ENCODE results near the gene ARRB1. TPM values are rescaled to one million over a fixed set of nuclear protein-coding genes. Genes with fewer than 3 reads are reported as not detected.

Gene ARRB1
- total and polyA plus RNA-seq, 9 of the 15 experiments (the other 6 are each of a cell fraction or from before 2014, with no cell fraction given) = 6.6 to 45.4 (median 28.5) TPM

GRCh38 chr11:75351791-75352587, 528 bp upstream of the ARRB1 start (continued):
- TF ChIP-seq NRF1 (conservative IDR thresholded peaks at IDR 0.05 in 1 of 2, IDR thresholded peaks at IDR 0.05 in 1 of 2) (peak; percentile 84 to 87), THRB (CRISPR knock-in tag; conservative IDR thresholded peaks at IDR 0.05) (peak; percentile 50; the same call in 1 of the 2 replicates), SMARCA5 (IDR thresholded peaks at IDR 0.05) (peak; percentile 89), ZNF174 (CRISPR knock-in tag; IDR thresholded peaks at IDR 0.05) (no peak), RHOXF2B (CRISPR knock-in tag; conservative IDR thresholded peaks at IDR 0.05) (0 out of 2 replicates have a peak, but pooled peaks have one; percentile 46), HCFC1 (IDR thresholded peaks at IDR 0.05; ENCODE audit: low read depth, low read length) (peak; percentile 9; the same call in 1 of the 2 replicates), FOXM1 (IDR thresholded peaks at IDR 0.05; ENCODE audit: low read depth) (0 out of 2 replicates have a peak, but pooled peaks have one; percentile 12), FOXM1 (CRISPR knock-in tag; IDR thresholded peaks at IDR 0.05; ENCODE audit: low read depth) (0 out of 2 replicates have a peak, but pooled peaks have one; percentile 74), HDAC1 (IDR thresholded peaks at IDR 0.05) (peak in 1 of 2 experiments; percentile 97; a peak in 2 of 4 replicates), ZFX (CRISPR knock-in tag; IDR thresholded peaks at IDR 0.05) (peak; percentile 87), FOSL1 (tag; conservative IDR thresholded peaks at IDR 0.05) (peak; percentile 40), ZNF232 (CRISPR knock-in tag; IDR thresholded peaks at IDR 0.05) (no peak), ZBTB40 (IDR thresholded peaks at IDR 0.05) (peak; percentile 46), ZBTB40 (CRISPR knock-in tag; IDR thresholded peaks at IDR 0.05) (no peak), ZNF24 (IDR thresholded peaks at IDR 0.05) (no peak), TARDBP (IDR thresholded peaks at IDR 0.05) (peak; percentile 67), CBX3 (IDR thresholded peaks at IDR 0.05; ENCODE audit: borderline replicate concordance in 1 of 2, low read length in 2 of 2) (peak in 1 of 2 experiments; percentile 11; a peak in 1 of 3 replicates), POLR2G (IDR thresholded peaks at IDR 0.05; ENCODE audit: low read depth, low read length) (peak; percentile 82), MIER1 (IDR thresholded peaks at IDR 0.05; ENCODE audit: low read depth) (0 out of 2 replicates have a peak, but pooled peaks have one; percentile 14), NR3C1 (CRISPR knock-in tag; IDR thresholded peaks at IDR 0.05) (peak; percentile 77; the same call in 1 of the 2 replicates)
